NOMO-1 (cell line): Measurements from ENCODE around the gene KDM2A.
A peak's percentile ranks its signal among the peaks of the same experiment; 100 is the strongest.
"Not testable (repeated sequence)": the region's sequence is repeated elsewhere in the genome, so short reads cannot be mapped to it uniquely, and the experiment has no call there.

Source experiments
- DNase-seq, 2 experiments: peaks; one replicate each; lab custom pipeline; 2025; ENCODE audit not compliant: unreplicated experiment in 2 of 2; lab: John Stamatoyannopoulos, UW

Gene KDM2A

GRCh38 chr11:67256477-67257135, 137.5 kb downstream of the KDM2A start:
- DNase-seq, result peak; percentile 38 to 77

DNA sequence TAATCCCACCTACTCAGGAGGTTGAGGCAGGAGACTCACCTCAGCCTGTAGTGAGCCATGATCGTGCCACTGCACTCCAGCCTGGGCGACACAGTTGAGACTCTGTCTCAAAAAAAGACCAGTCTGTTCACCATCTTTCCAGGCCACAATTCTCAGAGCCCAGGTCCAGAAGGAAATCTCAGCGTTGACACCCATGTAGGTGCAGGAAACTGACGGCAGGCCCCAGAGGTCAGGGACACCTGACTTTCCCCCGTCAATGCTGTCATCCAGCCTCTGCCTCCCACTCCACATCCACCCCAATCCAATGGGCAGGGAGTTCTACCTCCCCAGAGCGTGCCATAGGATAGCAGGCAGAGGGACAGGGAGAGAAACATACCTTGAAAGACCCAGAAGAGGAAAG, 141.3 kb downstream of the KDM2A start:
- DNase-seq, result no peak

GRCh38 chr11:67260885-67261639, 142.0 kb downstream of the KDM2A start:
- DNase-seq, result not testable (repeated sequence)

- DNase-seq, result no peak
These were observed 142.5 kb downstream of the KDM2A start for GRCh38 chr11:67261640-67261945.

GRCh38 chr11:67261946-67262681, 143.1 kb downstream of the KDM2A start:
- DNase-seq, result no peak

DNA sequence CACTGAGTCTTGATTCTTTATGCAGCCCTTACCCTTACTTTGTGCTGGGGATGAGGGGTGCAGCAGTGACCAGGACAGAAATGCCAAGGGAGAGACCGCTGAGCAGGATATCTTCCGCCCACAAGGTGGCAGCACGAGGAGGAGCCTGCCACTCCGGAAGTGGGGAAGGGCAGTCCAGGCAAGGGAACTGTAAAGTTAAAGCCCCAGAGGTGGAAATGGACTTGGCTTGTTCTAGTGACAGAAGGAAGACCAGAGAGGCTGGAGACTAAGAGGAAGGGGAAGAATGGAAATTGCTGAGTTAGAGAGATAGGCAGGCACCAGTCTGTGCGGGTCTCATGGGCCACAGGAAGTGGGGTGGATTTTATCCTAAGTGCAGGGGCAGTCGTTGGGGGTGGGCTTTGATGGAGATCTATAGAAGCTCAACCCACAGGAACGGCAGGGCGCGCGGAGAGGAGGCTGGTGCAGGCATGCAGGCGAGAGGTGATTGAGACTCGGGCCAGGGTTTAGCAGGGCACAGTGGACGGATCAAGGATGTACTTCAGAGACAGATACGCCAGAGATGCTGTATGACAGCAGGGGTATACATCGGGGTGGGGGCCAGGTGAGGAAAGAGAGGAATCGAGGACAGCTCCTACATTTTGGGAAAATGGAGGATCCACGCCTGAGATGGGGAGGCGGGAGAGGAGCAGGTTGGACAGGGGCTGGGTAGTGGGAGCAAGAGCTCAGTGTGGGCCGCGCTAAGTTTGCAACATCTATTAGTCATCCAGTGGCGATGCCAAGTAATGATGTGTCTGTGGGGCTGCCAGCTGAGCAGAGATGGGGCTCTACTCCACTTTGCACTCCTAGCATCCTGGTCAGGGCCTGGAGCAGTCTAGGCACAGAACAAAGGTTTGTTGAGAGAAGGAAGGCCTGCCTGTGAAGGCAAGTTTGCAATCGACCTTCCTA, 143.9 kb downstream of the KDM2A start:
- peak; percentile 87 to 89 for DNase-seq

- DNase-seq, result no peak
These were observed 145.2 kb downstream of the KDM2A start for GRCh38 chr11:67264260-67264659.

GRCh38 chr11:67264877-67265632, 146.0 kb downstream of the KDM2A start:
- no peak for DNase-seq

- DNase-seq, result peak; percentile 50 to 75
These were observed 146.8 kb downstream of the KDM2A start for GRCh38 chr11:67265633-67266448.

DNA sequence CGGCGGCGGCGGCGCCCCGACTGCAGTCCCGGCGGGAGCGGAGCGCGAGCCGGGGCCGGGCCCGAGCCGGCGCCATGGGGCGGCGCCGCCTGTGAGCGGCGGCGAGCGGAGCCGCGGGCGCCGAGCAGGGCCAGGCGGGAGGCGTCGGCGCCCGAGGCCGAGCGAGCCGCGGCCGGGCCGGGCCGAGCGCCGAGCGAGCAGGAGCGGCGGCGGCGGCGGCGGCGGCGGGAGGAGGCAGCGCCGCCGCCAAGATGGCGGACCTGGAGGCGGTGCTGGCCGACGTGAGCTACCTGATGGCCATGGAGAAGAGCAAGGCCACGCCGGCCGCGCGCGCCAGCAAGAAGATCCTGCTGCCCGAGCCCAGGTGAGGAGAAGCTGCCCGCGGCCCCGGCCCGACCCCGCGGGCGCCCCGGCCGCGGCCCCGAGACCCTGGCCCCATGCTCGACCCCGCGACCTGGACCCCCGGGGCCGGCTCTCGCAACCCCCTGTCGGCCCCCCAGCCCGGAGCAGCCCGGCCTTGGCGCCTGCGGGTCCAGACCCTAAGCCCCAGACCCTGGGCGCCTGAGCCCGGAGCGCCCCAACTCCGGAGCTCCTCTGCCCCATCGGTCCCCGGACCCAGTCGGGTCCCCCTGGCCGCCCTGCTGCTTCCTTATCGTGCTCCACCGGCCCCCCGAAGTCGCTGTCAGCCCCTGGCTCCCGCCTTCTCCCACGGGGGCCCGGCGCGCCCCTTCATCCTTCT, 147.6 kb downstream of the KDM2A start, which contains the start of gene GRK2:
Gene GRK2, plus strand, starts transcription at position 25 of the 739 bp plus-strand sequence. Its CDS starts 227 bp downstream, at position 252.
- DNase-seq, result peak in 1 of 2 experiments; percentile 29

GRCh38 chr11:67267188-67268080, 148.4 kb downstream of the KDM2A start:
- no peak for DNase-seq

DNA sequence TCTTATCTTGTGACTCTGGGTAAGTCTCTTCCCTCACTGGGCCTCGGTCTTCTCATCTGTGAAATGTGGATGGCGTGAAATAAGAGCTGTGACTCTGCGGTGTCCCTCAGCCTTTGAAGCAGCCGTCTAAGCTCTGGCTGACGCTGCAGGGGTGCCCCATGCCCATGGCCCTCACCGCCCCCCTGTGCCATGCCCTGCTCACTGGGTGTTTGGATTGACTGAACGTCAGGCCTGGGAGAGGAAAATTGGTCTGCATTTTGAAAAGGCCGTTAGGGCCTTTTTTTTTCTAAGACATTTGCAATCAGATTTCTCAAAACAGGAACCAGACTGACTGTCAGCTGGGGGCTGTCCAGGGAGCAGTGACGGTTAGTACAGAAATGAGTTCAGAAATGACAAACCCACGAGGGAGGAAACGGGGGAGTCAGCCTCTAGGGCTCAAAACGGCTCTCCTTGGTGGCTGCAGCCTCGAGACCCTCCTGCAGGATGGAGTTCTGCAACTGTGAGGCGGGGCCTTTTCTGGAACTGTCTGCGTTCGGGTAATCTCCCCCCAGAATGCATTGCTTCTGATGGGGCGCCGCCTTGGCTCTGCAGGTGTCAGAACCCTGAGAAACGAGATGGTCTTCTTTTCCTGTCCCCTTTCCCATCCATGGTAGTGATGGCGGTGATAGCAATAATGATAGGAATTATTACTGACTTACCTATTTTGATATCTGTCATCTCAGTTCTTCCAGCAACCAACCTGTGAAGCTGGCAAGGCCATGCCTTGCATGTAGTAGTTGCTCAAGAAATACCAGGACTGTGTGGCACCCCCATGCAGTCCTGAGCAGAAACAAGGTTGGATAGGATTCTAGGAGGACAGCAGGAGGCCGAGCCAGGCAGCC, 149.3 kb downstream of the KDM2A start:
- peak; percentile 92 to 94 for DNase-seq

DNA sequence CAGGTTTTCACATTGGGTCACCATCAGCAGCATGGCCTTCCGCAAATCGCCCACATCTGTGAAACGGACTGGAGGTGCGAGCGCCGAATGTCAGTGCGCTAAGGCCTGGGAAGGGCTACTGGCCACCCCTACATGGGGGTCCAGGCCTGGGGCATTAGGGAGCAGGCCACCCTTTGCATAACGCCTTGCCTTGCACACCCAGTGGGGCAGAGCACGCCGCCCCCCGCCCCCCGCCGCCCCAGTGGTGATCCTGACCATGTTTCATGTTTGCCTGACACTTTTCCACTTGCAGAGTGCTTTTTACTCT, 149.9 kb downstream of the KDM2A start:
- no peak for DNase-seq

DNA sequence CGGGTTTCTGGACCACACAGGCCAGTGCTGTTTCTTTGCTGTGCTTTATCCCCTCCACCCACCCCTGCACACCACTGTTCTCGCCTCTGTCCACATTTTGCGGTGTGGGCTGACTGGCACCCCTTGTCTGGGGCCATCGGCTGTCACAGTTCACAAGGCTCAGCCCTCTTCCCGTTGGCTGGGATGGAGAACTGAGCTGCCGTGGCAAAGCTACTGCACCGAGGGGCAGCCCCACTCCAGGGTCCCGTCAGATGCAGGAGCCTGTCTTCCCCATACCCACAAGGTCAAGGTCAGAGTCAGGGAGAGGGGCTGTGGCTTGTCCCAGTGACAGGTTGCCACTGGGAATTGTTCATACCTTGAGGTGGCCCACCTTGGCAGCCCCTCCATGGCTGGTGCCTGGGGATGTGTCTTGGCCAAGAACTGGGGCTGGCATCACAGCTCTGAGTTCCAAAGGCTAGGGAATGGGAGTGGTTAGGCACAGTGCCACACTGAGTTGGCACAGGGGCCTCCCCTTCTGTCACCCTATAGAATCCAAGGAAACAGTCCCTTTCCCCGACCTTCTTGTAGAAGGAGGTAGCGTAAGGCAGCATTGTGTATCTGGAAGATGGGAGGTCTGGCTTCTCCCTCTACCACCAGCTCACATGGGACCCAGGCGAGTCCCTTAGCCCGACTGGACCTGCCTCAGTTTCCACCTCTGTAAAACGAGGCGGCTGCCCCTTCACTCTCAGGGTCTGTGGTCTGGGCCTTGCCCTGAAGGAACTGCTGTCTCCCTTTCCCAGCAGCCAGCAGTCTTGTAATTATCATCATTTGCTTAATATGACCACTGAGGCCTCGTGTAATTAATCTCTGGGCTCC, 150.6 kb downstream of the KDM2A start:
- DNase-seq, result no peak
